Limb (tissue), 2 donors: ENCODE data around the gene LZTR1.

Source experiments
- DNase-seq, 2 donors: peaks; one replicate each; pipeline ENCODE4 v3.0.0-alpha.2; 2016; ENCODE audit errors: extremely low spot score in 2 of 2

LZTR1 gene

DNA sequence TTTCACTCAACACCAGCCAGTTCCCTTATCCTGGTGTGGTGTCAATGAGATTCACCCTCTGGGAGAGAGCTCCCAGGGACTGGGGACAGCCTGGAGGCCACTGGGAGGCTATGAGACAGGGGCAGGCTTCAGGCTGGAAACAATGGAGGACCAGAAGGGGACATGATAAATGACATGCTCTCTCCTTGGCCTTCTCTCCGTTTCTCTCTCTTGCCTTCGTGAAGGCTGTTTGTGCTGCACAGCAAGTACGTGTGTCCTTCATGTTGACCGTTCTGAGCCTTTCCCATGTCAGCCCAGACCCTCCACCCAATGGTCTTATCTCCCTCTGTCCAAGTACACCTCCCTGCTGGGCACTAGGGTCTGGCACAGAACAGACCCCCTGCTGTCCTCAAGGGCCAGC is 1.6 kb upstream of the LZTR1 start:
- no peak for DNase-seq

DNA sequence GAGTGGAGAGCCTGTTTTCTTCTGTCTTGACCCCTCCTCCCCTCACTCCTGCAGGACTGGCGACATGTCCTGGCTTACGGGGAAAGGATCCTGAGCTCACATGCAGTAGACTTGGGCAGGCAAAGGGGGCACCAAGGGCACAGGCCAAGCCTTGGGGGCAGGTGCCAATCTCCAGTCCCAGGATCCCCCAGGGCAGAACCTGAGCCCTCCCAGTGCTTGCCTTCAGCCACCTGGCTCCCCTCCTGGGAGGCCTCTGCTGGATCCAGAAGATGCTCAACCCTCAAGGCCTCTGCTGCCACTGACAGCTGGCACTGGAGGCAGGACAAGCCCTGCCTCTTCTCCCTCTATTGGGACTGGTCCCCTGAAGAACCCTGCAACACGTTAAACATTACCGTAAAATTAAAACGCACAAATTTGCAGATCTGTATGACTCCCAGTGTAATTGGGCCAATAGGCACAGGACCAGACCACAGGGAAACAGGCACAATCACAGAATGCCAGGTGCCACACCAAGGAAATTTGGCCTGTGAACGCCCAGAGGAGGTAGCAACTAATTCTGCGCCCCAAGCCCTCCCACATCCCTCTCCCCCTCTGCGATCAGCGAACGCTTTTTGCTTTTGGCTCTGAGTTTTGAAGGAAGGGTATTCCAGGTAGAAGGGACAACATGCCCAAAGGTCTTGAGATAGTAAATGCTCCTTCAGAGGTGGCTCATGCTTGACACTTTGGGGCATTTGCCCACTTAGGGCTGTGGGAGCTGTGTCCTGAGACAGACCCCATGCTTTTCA is 967 bp upstream of the LZTR1 start:
- no peak for DNase-seq

DNA sequence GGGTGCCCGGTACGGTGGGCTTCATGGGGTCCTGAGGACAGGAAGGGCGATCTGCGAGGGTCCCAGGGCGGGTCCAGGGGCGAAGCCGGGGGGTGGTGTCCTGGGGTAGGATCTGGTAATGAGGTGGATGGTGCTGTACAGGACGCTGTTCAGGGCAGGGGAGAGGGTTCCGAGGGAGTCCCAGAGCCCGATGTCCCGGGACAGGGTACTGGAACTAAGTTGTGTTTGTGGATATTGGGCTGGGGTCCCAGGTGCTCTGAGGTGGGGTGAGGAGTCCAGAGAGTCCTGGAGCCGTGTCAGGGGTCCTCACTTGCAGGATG is 426 bp downstream of the LZTR1 start:
- no peak for DNase-seq

DNA sequence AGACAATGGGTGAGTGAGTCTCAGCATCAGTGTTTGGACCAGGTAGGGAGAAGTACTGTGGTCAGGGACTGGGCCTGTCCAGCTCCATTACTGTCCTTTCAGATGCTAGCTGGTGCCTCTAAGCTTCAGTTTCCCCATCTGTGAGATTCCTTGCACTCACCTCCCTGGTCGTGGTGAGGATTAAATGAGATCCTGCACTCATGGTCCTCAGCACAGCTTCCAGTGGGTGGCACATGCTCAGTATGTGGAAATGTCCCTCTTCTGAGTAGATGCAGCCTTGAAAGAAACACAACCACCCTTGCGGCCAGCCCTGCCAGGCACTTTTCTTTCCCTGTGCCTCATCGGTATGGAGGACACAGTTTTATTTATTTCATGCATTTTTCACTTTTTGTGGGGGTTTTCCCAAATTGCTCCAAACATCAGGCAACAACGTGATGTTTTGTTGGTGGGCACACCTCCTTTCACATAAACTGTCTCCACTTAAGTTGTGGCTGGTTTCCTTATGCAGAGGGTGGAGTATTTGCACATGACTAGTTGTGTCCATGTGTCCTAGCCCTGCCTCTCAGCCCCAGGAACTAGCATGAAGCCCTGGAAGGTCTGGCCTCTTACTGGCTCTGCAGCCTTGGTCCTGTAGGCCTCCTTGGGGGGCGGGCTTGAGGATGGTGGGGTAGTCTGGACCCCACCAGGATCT is 1.1 kb downstream of the LZTR1 start:
- no peak for DNase-seq

DNA sequence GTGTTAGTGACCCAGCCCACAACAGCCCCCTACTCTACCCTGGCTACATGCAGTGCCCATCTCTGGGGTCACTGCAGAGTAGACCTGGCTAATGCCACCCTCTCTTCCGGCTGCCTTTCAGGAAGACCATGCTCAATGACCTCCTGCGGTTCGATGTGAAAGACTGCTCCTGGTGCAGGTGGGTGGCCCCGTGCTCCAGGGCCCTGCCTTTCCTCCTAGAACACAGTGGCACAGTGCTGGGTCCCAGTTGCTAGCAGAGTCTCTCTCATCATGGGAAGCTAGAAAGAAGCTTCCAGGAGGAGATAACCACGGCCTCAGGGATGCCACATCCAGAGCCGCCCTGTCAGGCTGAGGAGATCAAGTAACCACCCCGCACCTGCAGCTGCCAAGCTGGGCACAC is 3.6 kb downstream of the LZTR1 start:
- DNase-seq = no peak

DNA sequence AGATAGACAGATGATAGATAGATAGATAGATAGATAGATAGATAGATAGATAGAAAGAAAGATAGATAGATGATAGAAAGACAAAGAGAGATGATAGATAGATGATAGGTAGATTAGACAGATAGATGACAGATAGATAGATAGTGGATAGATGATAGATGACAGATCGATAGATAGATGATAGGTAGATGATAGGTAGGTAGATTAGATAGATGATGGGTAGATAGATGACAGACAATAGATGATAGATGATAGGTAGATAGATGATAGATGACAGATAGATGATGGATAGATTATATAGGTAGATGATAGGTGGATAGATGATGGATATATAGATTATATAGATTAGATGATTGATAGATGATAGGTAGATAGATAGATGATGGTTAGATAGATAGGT is 4.3 kb downstream of the LZTR1 start:
- no peak for DNase-seq

DNA sequence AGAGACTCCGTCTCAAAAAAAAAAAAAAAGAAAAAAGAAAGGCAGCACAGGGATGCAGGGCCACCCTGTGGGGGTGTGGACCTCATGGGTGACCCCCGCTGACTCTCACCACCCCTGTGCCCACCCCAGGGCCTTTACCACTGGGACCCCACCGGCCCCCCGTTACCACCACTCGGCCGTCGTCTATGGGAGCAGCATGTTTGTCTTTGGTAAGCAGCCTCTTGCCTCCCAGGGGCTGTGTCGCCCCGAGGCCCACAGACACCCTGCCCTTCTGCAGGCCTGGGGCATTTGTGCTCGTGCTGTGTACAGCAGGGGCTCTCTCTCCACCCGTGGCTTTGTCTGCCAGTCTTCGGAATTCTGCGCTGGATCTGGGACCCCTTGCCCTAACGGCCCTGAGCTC is 5.3 kb downstream of the LZTR1 start:
- DNase-seq = no peak

DNA sequence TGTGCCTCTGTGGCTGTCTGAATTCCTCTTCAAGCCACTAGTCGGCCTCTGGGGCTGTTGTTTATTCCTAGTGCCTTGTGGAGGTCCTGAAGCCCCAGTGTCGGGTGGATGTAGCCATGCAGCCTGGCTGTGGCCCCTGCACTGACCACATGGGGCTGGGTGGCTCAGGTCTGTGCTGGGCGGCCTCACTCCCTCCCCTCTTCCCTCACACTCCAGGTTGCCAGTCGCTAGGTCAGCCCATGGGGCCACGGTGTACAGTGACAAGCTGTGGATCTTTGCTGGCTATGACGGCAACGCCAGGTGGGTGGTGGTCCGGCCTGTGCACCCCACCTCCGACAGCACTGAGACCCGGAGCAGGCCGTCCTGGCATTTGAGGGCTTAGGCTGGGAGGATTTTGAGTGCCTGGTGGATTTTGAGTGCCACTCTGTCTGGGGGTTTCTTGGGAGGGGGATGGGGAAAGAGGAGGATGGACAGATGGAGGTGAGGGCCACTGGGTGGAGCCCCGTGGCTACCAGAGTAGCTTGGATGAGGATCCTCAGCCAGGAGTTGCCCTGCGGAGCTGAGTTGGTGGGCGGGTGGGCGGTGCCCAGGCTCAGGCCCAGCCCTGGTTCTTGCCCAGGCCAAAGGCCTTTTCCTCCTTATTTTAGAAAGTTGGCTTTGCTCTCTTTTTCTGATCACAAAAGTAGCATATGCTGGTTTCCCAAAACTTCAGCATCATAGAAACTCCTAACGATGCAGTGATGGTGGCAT is 6.7 kb downstream of the LZTR1 start:
- DNase-seq = no peak

DNA sequence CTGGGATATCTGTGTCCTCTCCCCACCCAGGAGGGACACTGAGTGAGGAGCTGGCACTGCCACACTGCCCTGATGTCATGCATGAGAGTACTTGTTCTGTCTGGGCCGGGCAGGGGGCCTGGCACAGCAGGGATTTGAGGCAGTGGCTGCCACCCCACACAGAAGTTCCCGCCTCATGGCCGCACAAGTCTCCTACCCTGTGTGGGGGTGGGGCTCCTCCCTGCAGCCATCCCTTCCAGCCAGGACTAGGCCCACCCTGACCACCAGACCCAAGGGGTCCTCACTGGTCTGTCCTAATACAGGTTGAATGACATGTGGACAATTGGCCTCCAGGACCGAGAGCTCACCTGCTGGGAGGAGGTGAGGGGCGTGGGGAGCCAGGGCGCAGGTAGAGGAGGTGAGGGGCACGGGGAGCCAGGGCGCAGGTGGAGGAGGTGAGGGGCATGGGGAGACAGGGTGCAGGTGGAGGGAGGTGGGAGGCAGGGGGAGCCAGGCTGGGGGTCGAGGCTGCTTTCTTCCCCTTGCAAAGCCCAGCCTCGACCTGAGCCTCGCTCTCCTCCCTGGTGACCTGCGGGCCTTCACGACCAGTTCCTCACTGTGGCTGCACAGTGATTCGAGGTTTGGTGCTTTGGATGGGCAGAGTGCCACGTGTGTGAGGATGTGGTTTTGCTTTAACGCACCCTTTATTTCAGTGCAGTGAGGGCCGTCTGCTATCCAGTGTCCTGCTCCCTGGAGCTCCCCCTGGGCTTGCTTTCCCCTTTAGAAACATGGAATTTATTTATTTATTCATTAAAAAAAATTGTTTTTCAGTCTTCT is 7.4 kb downstream of the LZTR1 start:
- no peak for DNase-seq

DNA sequence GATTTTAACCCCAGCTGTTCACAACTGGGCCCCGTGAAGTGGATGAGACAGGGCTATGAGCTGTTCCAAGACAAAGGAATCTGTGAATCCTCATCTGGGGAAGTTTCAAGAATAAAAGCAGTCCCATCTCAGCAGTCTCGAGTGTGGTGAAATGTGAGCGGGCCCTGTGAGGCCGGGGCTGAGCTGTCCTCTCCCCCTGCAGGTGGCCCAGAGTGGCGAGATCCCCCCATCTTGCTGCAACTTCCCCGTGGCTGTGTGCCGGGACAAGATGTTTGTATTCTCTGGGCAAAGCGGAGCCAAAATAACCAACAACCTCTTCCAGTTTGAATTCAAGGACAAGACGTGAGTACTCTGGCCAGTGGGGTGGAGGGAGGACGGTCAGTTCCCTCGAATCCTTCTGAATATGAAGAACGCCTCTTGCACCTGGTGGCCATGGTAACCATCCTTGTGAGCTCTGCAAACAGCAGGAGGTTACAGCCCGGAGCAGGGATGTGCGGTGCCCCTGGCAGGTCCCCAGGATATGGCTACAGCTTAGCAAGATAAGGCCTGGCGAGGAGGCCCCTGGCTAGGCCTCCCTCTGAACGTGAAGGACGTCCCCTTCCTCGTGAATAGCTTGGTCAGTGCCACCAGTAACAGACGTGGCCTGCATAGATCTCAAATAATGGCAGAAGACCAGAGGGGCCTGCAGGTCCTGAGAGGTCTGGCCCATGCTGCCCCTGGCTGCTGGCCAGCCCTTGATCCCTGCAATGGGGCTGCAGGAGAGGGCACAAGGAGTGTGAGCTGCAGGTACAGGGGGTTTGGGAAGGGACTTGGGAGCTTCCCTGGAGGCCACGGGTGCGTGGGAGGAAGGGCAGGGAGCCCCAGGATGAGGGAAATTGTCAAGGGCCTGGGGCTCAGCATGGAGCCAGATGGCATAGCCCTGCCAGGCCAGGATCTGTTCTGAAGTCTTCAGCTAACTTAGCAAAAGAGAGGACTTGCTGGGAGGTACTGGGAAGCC is 8.4 kb downstream of the LZTR1 start:
- no peak for DNase-seq

DNA sequence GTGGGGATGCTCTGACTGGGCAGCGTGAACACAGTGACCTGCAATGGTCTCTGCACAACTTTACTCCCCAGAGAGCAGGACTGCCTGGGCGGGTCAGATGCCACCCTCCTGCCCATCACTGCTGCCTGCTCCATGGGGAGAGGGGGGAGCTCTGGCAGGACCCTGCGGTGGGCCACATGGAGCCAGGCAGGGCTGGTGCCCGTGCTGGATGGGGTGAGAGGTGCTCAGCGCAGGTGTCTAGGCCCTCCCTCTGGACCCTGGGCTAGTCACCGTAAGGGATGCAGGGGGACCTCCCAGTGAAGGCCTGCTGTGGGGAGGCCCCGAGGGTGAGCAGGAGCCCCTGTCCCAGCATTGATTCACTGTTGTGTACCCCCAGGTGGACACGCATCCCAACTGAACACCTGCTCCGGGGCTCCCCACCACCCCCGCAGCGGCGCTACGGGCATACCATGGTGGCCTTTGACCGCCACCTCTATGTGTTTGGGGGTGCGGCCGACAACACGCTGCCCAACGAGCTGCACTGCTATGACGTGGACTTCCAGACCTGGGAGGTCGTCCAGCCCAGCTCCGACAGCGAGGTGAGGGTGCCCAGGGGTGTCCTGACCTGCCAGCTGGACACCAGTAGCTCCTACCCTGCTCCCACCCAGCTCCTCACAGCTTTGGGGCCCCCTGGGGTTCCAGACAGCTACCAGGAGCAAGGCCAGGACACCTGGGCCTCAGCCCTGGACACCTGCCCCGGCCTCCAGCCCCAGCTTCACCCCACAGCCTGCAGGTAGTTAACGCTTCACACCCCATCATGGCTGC is 9.4 kb downstream of the LZTR1 start:
- DNase-seq = no peak

DNA sequence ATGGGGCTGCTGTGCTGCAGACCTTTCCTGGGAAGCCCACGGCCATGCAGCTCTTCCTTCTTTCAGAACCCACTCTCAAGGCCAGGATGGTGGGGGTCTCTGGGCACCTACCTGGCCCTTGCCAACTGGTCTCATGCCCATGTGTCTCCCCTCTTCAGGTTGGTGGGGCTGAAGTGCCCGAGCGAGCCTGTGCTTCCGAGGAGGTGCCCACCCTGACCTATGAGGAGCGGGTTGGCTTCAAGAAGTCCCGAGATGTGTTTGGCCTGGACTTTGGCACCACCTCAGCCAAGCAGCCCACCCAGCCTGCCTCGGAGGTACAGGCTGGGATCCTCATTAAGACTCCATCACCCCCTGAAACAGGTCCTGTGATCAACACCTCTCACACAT is 10.0 kb downstream of the LZTR1 start:
- DNase-seq = no peak

DNA sequence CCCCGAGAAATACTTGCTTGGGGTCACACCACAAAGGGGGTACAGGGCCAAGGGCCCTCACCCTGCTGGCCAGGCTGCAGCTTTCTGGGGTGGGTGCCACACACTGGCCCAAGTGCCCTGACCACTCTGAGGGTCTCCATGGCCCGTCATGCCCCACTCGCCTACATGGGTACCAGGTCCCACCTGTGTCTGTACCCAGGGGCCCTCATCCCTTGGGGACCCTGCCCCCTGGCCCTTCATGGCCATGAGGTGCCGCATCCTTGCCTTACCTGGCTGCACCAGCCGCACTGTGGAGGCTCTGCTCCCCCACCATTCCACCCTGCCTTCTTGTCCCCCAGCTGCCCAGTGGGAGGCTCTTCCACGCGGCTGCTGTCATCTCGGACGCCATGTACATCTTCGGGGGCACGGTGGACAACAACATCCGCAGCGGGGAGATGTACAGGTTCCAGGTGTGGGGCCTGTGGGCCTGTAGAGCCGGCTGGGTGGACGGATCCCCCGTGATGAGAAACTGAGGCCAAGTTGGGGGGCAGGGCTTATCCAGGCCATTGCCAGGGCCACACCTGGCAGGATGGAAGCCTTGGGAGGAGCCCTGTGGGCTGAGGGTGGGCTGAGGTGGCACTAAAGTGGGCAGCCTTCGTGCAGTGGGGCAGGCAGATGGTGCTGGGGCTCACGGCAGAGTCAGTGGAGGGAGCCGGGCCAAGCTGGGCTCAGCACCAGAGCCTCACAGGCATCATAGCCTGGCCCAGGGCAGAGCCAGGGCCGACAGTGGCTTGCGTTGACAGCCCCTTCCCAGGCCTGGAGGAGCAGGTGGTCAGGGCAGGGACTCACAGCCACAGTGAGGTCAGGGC is 10.6 kb downstream of the LZTR1 start:
- DNase-seq = no peak

DNA sequence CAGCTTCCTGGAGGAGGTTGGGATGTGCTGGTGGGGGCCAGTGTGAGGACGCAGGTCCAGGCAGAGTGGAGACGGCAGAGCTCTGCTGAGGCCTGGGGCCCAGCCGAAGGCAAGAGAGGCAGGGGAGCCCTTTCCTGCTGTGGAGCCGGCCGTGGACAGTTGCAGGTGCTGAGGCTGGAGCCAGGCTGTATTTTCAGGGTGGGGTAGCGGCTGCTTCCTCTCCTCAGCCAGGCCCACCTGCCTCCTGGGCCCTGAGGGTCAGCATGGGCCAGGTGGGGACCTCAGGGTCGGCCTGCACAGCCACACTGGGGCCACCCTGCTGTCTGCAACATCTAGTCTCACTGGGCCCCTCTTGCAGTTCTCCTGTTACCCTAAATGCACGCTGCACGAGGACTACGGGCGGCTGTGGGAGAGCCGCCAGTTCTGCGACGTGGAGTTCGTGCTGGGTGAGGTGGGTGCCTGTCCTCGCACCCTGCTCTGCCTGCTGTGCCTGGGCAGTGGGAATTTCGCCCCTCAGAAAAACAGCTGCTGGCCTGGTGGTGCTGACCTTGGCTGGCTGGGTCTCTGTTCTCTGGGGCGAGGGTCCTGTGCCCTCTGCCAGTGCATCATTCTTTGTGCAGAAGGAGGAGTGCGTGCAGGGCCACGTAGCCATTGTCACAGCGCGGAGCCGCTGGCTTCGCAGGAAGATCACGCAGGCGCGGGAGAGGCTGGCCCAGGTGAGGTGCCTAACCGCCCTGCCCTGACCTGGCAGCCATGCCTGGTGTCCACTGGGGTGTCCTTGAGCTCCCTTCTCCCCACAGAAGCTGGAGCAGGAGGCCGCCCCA is 11.4 kb downstream of the LZTR1 start:
- DNase-seq = no peak

DNA sequence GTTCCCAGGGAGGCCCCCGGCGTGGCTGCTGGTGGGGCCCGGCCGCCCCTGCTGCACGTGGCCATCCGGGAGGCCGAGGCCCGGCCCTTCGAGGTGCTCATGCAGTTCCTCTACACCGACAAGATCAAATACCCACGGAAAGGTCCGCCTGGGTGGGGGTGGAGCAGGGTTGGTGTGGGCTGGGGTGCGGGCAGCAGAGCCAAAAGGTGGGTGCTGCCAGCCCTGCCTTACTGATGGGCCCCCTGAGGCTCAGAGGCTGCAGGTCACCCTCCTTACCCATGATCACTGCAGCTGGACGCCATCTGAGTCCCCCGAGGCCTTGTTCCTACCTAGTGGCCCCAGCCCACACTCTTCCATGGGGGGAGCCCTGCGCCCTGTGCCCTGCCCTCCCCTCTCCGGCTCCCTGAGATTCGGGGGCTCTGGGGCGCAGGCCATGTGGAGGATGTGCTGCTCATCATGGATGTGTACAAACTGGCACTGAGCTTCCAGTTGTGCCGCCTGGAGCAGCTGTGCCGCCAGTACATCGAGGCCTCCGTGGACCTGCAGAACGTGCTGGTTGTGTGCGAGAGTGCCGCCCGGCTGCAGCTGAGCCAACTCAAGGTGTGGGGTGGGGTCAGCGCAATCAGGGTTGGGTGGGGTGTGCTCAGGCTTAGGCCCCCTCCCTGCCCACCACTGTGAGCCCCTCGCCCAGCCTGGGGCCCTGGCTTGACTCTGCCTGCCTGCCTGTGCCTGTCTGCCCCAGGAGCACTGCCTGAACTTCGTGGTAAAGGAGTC is 12.2 kb downstream of the LZTR1 start:
- no peak for DNase-seq

DNA sequence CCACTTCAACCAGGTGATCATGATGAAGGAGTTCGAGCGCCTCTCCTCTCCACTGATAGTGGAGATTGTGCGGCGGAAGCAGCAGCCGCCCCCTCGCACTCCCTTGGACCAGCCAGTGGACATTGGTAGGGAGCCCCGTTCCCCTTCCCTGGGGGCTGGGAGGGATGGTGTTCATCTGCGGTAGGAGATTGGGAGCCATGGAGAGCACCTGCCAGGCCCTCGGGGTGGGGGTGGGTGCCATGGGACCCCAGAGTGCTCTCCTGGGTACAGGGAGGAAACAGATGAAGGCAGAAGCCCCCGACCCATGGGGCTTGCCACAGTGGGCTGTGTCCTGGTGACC is 12.8 kb downstream of the LZTR1 start:
- no peak for DNase-seq

DNA sequence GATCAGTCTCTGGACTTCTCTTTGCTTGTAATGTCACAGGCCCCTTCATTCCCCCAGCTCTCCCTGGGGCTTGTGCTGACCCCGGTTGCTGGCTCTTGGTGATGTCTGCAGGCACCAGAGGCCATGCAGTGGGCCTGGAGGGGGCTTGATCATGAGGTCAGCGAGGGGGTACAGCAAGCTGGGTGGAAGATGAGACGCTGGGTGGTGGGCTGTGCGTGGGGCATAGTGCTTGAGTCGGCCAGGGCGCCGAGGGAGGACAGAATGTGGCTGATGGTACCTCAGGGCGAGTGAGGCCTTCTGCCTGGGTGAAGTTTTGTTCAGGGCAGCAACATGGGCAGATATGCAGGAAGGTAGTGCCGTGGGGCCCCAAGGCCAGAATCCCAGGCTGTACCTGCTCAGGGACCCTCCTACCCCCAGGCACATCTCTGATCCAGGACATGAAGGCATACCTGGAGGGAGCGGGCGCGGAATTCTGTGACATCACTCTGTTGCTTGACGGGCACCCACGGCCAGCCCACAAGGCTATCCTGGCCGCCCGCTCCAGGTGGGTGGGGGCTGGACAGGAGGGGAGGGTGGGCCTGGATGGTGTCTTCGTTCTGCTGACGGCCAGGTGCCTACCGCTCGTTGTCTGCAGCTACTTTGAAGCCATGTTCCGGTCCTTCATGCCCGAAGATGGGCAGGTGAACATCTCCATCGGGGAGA is 13.4 kb downstream of the LZTR1 start:
- DNase-seq = no peak
